ENCODE results near the gene LMLN.
"Not testable (repeated sequence)": the region's sequence is repeated elsewhere in the genome, so short reads cannot be mapped to it uniquely, and the experiment has no call there.

DNA sequence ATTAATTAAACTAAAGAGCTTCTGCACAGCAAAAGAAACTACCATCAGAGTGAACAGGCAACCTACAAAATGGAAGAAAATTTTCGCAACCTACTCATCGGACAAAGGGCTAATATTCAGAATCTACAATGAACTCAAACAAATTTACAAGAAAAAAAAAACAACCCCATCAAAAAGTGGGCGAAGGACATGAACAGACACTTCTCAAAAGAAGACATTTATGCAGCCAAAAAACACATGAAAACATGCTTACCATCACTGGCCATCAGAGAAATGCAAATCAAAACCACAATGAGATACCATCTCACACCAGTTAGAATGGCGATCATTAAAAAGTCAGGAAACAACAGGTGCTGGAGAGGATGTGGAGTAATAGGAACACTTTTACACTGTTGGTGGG lies 122.2 kb downstream of the LMLN start:
- TF ChIP-seq, protein P1, sequence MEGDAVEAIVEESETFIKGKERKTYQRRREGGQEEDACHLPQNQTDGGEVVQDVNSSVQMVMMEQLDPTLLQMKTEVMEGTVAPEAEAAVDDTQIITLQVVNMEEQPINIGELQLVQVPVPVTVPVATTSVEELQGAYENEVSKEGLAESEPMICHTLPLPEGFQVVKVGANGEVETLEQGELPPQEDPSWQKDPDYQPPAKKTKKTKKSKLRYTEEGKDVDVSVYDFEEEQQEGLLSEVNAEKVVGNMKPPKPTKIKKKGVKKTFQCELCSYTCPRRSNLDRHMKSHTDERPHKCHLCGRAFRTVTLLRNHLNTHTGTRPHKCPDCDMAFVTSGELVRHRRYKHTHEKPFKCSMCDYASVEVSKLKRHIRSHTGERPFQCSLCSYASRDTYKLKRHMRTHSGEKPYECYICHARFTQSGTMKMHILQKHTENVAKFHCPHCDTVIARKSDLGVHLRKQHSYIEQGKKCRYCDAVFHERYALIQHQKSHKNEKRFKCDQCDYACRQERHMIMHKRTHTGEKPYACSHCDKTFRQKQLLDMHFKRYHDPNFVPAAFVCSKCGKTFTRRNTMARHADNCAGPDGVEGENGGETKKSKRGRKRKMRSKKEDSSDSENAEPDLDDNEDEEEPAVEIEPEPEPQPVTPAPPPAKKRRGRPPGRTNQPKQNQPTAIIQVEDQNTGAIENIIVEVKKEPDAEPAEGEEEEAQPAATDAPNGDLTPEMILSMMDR (IDR thresholded peaks at IDR 0.05): not testable (repeated sequence)
- TF ChIP-seq TEAD4 (IDR thresholded peaks at IDR 0.05; ENCODE audit: borderline replicate concordance, insufficient read depth); POLR2AphosphoS5 (IDR thresholded peaks at IDR 0.05; ENCODE audit: low read depth, low read length); FOXM1 (IDR thresholded peaks at IDR 0.05; ENCODE audit: low read depth); GATA2 (CRISPR knock-in tag; IDR thresholded peaks at IDR 0.05); GABPA (IDR thresholded peaks at IDR 0.05; ENCODE audit: low read depth); TAF1 (IDR thresholded peaks at IDR 0.05; ENCODE audit: borderline replicate concordance, low read depth, low read length); NRF1 (IDR thresholded peaks at IDR 0.05; ENCODE audit: low read depth, low read length); EZH2phosphoT487 (IDR thresholded peaks at IDR 0.05; ENCODE audit: borderline replicate concordance, low read depth); EP300 (IDR thresholded peaks at IDR 0.05; ENCODE audit: borderline replicate concordance in 1 of 2, low read depth in 1 of 2, low read length in 1 of 2); RFX5 (IDR thresholded peaks at IDR 0.05; ENCODE audit: low read length): not testable (repeated sequence)
- TF ChIP-seq, protein P2, sequence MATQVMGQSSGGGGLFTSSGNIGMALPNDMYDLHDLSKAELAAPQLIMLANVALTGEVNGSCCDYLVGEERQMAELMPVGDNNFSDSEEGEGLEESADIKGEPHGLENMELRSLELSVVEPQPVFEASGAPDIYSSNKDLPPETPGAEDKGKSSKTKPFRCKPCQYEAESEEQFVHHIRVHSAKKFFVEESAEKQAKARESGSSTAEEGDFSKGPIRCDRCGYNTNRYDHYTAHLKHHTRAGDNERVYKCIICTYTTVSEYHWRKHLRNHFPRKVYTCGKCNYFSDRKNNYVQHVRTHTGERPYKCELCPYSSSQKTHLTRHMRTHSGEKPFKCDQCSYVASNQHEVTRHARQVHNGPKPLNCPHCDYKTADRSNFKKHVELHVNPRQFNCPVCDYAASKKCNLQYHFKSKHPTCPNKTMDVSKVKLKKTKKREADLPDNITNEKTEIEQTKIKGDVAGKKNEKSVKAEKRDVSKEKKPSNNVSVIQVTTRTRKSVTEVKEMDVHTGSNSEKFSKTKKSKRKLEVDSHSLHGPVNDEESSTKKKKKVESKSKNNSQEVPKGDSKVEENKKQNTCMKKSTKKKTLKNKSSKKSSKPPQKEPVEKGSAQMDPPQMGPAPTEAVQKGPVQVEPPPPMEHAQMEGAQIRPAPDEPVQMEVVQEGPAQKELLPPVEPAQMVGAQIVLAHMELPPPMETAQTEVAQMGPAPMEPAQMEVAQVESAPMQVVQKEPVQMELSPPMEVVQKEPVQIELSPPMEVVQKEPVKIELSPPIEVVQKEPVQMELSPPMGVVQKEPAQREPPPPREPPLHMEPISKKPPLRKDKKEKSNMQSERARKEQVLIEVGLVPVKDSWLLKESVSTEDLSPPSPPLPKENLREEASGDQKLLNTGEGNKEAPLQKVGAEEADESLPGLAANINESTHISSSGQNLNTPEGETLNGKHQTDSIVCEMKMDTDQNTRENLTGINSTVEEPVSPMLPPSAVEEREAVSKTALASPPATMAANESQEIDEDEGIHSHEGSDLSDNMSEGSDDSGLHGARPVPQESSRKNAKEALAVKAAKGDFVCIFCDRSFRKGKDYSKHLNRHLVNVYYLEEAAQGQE (IDR thresholded peaks at IDR 0.05; ENCODE audit: low read depth, low read length): not testable (repeated sequence)
- TF ChIP-seq, protein P3, sequence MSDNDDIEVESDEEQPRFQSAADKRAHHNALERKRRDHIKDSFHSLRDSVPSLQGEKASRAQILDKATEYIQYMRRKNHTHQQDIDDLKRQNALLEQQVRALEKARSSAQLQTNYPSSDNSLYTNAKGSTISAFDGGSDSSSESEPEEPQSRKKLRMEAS (IDR thresholded peaks at IDR 0.05; ENCODE audit: low read depth): not testable (repeated sequence)

Data from SK-N-SH (cell line).